Vagina (tissue), 2 donors: ENCODE measurements around the gene FGB. TPM values are rescaled to one million over a fixed set of nuclear protein-coding genes. Genes with fewer than 3 reads are reported as not detected.

ENCODE experiments used
- DNase-seq, 2 donors: peaks; one replicate each; pipeline ENCODE4 v3.0.0-alpha.2; 2017; ENCODE audit errors: extremely low spot score in 2 of 2
- H3K27ac ChIP-seq: fragments of 200-600 bp; sonication (generic); one replicate; pipeline ENCODE4 v1.5.1; 2019
- H3K27me3 ChIP-seq: fragments of 200-600 bp; sonication (generic); one replicate; pipeline ENCODE4 v1.5.1; 2019
- H3K36me3 ChIP-seq, 2 donors: fragments of 200-600 bp; sonication (generic); one replicate each; pipeline ENCODE4 v1.5.1; 2017 to 2019
- H3K4me1 ChIP-seq: fragments of 200-600 bp; sonication (generic); one replicate; pipeline ENCODE4 v1.5.1; 2019
- H3K4me3 ChIP-seq, 2 donors: fragments of 200-600 bp; sonication (generic); 1 replicate in 1 of 2; 2 replicates in 1 of 2; pipeline ENCODE4 v1.5.1; 2016 to 2019
- H3K9me3 ChIP-seq: fragments of 200-600 bp; sonication (generic); one replicate; pipeline ENCODE4 v1.5.1; 2019
- CTCF ChIP-seq, 3 experiments: fragments of 450-650 bp in 2 of 3; fragments of 200-600 bp in 1 of 3; sonication (generic) in 1 of 3; IDR thresholded peaks; one replicate each; pipeline ENCODE4 v1.5.1; 2017 to 2019; ENCODE audit warnings: antibody characterized with exemption in 3 of 3, mild to moderate bottlenecking in 2 of 3, moderate library complexity in 2 of 3
- POLR2A ChIP-seq, 2 donors: fragments of 450-650 bp; IDR thresholded peaks; one replicate each; pipeline ENCODE4 v1.6.1; 2017; ENCODE audit warnings: antibody characterized with exemption in 2 of 2, mild to moderate bottlenecking in 2 of 2, moderate library complexity in 2 of 2
- POLR2AphosphoS5 ChIP-seq, 2 donors: sonication (generic); formaldehyde crosslinking; IDR thresholded peaks; one replicate each; pipeline ENCODE4 v1.9.0; 2017; ENCODE audit warnings: antibody characterized with exemption in 2 of 2, mild to moderate bottlenecking in 2 of 2, low read depth in 1 of 2; ENCODE audit not compliant: insufficient read depth in 1 of 2
- intact Hi-C: fragments of 100-400 bp; cut with DNase I; formaldehyde crosslinking; loops from one replicate; pipeline ENCODE4 v1.15.1; 2023
- total RNA-seq: library from RNA; depleted of rRNA; stranded (reverse); fragments of >200 nt; gene quantifications from one replicate; pipeline ENCODE4 v1.2.3, GENCODE V29; 2016

The FGB gene
- total RNA-seq, 1 donor from 2014 or later, result not detected

- DNase-seq, result no peak
- no peaks in the 10 kb centered on the region for H3K9me3 ChIP-seq
- no peaks in the 10 kb centered on the region for H3K36me3 ChIP-seq
- H3K27ac ChIP-seq, result no peak overlapping the region
- no peaks in the 10 kb centered on the region for H3K27me3 ChIP-seq
- no peaks in the 10 kb centered on the region for H3K4me1 ChIP-seq
- H3K4me3 ChIP-seq, result no peak overlapping the region
- TF ChIP-seq CTCF (IDR thresholded peaks at IDR 0.05), result no peak
- TF ChIP-seq POLR2AphosphoS5 (IDR thresholded peaks at IDR 0.05; ENCODE audit: insufficient read depth in 1 of 2, low read depth in 1 of 2), result no peak
- no peak for TF ChIP-seq POLR2A (IDR thresholded peaks at IDR 0.05)
- intact Hi-C loops, result no loop called here
These were observed 44.2 kb downstream of the FGB start for GRCh38 chr4:154606728-154607723.

DNA sequence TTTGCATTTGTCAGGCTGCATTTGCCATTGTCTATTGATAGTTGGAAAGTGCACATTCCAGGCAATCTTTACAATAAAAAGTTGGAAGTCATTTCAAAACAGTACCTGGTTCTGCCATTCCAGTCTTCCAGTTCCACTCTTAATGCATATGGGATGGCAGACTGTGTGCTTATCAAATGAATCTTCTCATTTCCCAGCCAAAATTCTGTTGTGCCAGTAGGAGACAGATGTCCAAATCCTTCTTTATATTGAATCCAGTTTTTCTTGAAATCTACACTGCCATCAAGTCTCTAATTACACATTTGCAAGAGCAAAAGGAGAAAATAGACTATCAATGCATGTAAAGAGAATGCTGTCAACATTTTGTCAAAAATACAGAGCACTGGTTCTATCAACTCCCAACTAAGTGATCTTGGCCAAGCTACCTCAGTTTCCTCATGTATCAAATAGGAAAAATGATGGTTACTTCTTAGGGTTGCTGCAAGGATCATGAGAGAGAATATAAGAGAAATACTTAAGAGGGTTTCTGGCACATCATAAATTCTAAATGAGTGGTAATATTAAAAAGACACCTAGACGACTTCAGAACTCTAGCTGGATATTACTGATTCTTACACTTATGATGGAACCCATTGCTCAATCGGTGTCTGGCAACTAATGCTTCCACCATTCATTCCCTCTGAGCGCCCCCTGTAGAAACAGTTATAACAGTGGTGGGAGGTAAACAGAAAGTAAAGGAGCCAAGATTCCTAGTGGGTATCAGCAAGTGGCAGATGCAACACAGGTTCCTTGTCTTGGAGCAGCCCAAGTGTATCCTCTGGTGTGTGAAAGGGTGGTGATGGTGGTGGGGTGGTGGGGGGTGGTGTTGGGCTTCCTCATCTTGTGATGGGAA is 45.8 kb downstream of the FGB start:
- no peaks in the 10 kb centered on the region for H3K27me3 ChIP-seq
- H3K4me1 ChIP-seq, result no peaks in the 10 kb centered on the region
- no peak overlapping the region for H3K4me3 ChIP-seq
- no peak for DNase-seq
- TF ChIP-seq POLR2A (IDR thresholded peaks at IDR 0.05), result no peak
- no peak for TF ChIP-seq POLR2AphosphoS5 (IDR thresholded peaks at IDR 0.05; ENCODE audit: insufficient read depth in 1 of 2, low read depth in 1 of 2)
- TF ChIP-seq CTCF (IDR thresholded peaks at IDR 0.05), result no peak
- intact Hi-C loops, result no loop called here
- no peaks in the 10 kb centered on the region for H3K36me3 ChIP-seq
- no peaks in the 10 kb centered on the region for H3K9me3 ChIP-seq
- no peak overlapping the region for H3K27ac ChIP-seq

- no peak for DNase-seq
- no peaks in the 10 kb centered on the region for H3K27me3 ChIP-seq
- TF ChIP-seq POLR2AphosphoS5 (IDR thresholded peaks at IDR 0.05; ENCODE audit: insufficient read depth in 1 of 2, low read depth in 1 of 2), result no peak
- TF ChIP-seq CTCF (IDR thresholded peaks at IDR 0.05), result no peak
- no peak for TF ChIP-seq POLR2A (IDR thresholded peaks at IDR 0.05)
- H3K4me3 ChIP-seq, result no peak overlapping the region
- intact Hi-C loops, result no loop called here
- H3K36me3 ChIP-seq, result no peaks in the 10 kb centered on the region
- no peaks in the 10 kb centered on the region for H3K9me3 ChIP-seq
- H3K4me1 ChIP-seq, result no peaks in the 10 kb centered on the region
- H3K27ac ChIP-seq, result no peak overlapping the region
These were observed 46.7 kb downstream of the FGB start for GRCh38 chr4:154609532-154609931.

DNA sequence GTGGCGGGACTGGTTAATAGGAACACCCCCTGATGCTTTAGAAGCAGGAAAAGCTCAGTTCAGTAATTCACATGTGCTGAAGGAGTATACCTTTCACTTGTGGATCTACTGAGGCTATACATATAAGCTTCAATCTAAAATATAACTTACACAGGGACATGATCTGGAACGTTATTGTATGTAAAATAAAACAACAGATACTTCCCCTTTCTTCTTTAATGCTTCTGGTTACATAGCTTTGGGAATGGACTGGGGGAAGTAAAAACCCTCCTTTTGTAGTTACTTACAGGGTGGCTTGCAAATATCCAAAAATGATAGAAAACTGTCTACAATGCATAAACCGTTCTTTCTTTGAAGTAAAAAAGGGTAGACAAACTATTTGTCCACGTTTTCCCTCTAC is 47.8 kb downstream of the FGB start:
- H3K36me3 ChIP-seq, result no peaks in the 10 kb centered on the region
- no peak for DNase-seq
- no peaks in the 10 kb centered on the region for H3K9me3 ChIP-seq
- TF ChIP-seq POLR2A (IDR thresholded peaks at IDR 0.05), result no peak
- no peak for TF ChIP-seq CTCF (IDR thresholded peaks at IDR 0.05)
- no peak for TF ChIP-seq POLR2AphosphoS5 (IDR thresholded peaks at IDR 0.05; ENCODE audit: insufficient read depth in 1 of 2, low read depth in 1 of 2)
- no peaks in the 10 kb centered on the region for H3K27me3 ChIP-seq
- no peak overlapping the region for H3K27ac ChIP-seq
- intact Hi-C loops, result no loop called here
- H3K4me3 ChIP-seq, result no peak overlapping the region
- H3K4me1 ChIP-seq, result no peaks in the 10 kb centered on the region
